GM12878 (cell line): ENCODE results near the gene SLC2A2. TPM values are rescaled to one million over a fixed set of nuclear protein-coding genes. Genes with fewer than 3 reads are reported as not detected.

ENCODE experiments used
- ESRRA ChIP-seq: IDR thresholded peaks from 2 replicates; pipeline ENCODE4 v1.6.1; 2012; ENCODE audit warnings: mild to moderate bottlenecking, low read length, improper control_type of control experiment
- POLR2A ChIP-seq: IDR thresholded peaks from 2 replicates; pipeline ENCODE4 v1.6.1; 2011; ENCODE audit warnings: low read depth, mild to moderate bottlenecking, low read length
- SUPT20H ChIP-seq: IDR thresholded peaks from 2 replicates; pipeline ENCODE4 v1.6.1; 2011; ENCODE audit warnings: low read depth, mild to moderate bottlenecking, low read length, moderate library complexity, borderline replicate concordance; ENCODE audit not compliant: control insufficient read depth
- ZNF207 ChIP-seq: fragments of 450-650 bp; IDR thresholded peaks from 2 replicates; pipeline ENCODE4 v1.6.1; 2014; ENCODE audit warnings: antibody characterized with exemption, mild to moderate bottlenecking, borderline replicate concordance
- polyA plus RNA-seq, 11 experiments: library from polyadenylated mRNA; depleted of rRNA in 4 of 11; unstranded in 6 of 11; stranded (reverse) in 5 of 11; fragments of >200 nt; fragmentation: Nextera tagmentation in 4 of 11; fragmentation: Illumina TruSeq in 1 of 11; extraction: Ambion mirVana in 4 of 11; extraction: Trizol in 1 of 11; gene quantifications; 1 replicate in 1 of 11; 2 replicates in 10 of 11; pipeline versions ENCODE4 v1.2.1 to v1.2.3, GENCODE V29; 2011 to 2016; ENCODE audit warnings: inconsistent platforms in 2 of 11, missing spikeins in 2 of 11, low read depth in 1 of 11
- total RNA-seq, 4 experiments: library from RNA; depleted of rRNA in 3 of 4; stranded (reverse); fragments of >200 nt in 3 of 4; fragmentation: Illumina TruSeq in 1 of 4; extraction: Trizol in 1 of 4; gene quantifications; 2 replicates each; pipeline versions ENCODE4 v1.2.1 to v1.2.3, GENCODE V29; 2013 to 2021
- TF ChIP-seq, protein P1 (sequence below): fragments of 450-650 bp; IDR thresholded peaks from 2 replicates; pipeline ENCODE4 v1.6.1; 2018; ENCODE audit warnings: mild to moderate bottlenecking, low read depth, moderate library complexity; ENCODE audit not compliant: partially characterized antibody
- TF ChIP-seq, protein P2 (sequence below): fragments of 450-650 bp; IDR thresholded peaks from 2 replicates; pipeline ENCODE4 v1.6.1; 2016; ENCODE audit warnings: mild to moderate bottlenecking
- TF ChIP-seq, protein P3 (sequence below): IDR thresholded peaks from 2 replicates; pipeline ENCODE4 v1.6.1; 2011; ENCODE audit warnings: low read depth, mild to moderate bottlenecking, low read length, moderate library complexity, borderline replicate concordance; ENCODE audit errors: extremely low read depth

The SLC2A2 gene
- total and polyA plus RNA-seq, 10 of the 15 experiments (the other 5 are each of a cell fraction or from before 2014, with no cell fraction given), result 0.04 to 0.10 (median 0.04) TPM; not detected in 7

GRCh38 chr3:170975283-170976189, 51.0 kb downstream of the SLC2A2 start (continued):
- TF ChIP-seq, protein P1, sequence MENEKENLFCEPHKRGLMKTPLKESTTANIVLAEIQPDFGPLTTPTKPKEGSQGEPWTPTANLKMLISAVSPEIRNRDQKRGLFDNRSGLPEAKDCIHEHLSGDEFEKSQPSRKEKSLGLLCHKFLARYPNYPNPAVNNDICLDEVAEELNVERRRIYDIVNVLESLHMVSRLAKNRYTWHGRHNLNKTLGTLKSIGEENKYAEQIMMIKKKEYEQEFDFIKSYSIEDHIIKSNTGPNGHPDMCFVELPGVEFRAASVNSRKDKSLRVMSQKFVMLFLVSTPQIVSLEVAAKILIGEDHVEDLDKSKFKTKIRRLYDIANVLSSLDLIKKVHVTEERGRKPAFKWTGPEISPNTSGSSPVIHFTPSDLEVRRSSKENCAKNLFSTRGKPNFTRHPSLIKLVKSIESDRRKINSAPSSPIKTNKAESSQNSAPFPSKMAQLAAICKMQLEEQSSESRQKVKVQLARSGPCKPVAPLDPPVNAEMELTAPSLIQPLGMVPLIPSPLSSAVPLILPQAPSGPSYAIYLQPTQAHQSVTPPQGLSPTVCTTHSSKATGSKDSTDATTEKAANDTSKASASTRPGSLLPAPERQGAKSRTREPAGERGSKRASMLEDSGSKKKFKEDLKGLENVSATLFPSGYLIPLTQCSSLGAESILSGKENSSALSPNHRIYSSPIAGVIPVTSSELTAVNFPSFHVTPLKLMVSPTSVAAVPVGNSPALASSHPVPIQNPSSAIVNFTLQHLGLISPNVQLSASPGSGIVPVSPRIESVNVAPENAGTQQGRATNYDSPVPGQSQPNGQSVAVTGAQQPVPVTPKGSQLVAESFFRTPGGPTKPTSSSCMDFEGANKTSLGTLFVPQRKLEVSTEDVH, result no peak
- no peak for TF ChIP-seq POLR2A
- TF ChIP-seq, protein P2, sequence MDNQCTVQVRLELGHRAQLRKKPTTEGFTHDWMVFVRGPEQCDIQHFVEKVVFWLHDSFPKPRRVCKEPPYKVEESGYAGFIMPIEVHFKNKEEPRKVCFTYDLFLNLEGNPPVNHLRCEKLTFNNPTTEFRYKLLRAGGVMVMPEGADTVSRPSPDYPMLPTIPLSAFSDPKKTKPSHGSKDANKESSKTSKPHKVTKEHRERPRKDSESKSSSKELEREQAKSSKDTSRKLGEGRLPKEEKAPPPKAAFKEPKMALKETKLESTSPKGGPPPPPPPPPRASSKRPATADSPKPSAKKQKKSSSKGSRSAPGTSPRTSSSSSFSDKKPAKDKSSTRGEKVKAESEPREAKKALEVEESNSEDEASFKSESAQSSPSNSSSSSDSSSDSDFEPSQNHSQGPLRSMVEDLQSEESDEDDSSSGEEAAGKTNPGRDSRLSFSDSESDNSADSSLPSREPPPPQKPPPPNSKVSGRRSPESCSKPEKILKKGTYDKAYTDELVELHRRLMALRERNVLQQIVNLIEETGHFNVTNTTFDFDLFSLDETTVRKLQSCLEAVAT, result no peak
- no peak for TF ChIP-seq ESRRA
- TF ChIP-seq, protein P3, sequence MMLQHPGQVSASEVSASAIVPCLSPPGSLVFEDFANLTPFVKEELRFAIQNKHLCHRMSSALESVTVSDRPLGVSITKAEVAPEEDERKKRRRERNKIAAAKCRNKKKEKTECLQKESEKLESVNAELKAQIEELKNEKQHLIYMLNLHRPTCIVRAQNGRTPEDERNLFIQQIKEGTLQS, result no peak
- TF ChIP-seq ZNF207, result no peak
- no peak for TF ChIP-seq SUPT20H
